Measurements from ENCODE around the gene GARIN5A. TPM values are rescaled to one million over a fixed set of nuclear protein-coding genes. Genes with fewer than 3 reads are reported as not detected.

GARIN5A gene
- total RNA-seq, 1 donor from 2014 or later, result 1.1 TPM

DNA sequence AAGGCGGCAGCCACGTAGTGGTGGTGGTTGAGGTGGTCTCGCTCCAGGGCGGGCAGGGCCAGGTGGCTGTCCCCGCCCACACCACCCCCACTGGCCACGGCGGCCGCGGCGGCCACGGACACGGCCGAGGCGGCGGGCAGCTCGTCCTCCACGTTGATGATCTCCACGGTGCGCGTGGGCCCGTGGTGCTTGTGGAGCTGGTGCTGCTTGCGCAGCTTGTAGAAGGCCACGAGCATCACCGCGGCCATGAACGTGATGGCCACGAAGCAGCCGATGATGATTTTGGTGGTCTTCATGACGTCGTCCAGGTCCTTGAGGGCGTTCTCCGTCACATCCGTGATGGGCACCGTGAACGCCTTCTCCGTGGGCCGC, 41.0 kb upstream of the GARIN5A start:
- TF ChIP-seq, protein P1, sequence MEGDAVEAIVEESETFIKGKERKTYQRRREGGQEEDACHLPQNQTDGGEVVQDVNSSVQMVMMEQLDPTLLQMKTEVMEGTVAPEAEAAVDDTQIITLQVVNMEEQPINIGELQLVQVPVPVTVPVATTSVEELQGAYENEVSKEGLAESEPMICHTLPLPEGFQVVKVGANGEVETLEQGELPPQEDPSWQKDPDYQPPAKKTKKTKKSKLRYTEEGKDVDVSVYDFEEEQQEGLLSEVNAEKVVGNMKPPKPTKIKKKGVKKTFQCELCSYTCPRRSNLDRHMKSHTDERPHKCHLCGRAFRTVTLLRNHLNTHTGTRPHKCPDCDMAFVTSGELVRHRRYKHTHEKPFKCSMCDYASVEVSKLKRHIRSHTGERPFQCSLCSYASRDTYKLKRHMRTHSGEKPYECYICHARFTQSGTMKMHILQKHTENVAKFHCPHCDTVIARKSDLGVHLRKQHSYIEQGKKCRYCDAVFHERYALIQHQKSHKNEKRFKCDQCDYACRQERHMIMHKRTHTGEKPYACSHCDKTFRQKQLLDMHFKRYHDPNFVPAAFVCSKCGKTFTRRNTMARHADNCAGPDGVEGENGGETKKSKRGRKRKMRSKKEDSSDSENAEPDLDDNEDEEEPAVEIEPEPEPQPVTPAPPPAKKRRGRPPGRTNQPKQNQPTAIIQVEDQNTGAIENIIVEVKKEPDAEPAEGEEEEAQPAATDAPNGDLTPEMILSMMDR (conservative IDR thresholded peaks at IDR 0.05), result no peak
- Mint-ChIP-seq H3K9me3 (no peaks in the 10 kb centered on the region), H3K36me3 (ENCODE audit: low read depth) (peaks cover 7% of the 10 kb centered on the region), H3K27me3 (ENCODE audit: low read depth) (no peaks in the 10 kb centered on the region), H3K4me3 (no peak overlapping the region), H3K4me1 (peaks cover 14% of the 10 kb centered on the region), H3K27ac (ENCODE audit: unreplicated experiment) (no peak overlapping the region)
- no peak for DNase-seq (ENCODE audit: low read depth, low spot score)

DNA sequence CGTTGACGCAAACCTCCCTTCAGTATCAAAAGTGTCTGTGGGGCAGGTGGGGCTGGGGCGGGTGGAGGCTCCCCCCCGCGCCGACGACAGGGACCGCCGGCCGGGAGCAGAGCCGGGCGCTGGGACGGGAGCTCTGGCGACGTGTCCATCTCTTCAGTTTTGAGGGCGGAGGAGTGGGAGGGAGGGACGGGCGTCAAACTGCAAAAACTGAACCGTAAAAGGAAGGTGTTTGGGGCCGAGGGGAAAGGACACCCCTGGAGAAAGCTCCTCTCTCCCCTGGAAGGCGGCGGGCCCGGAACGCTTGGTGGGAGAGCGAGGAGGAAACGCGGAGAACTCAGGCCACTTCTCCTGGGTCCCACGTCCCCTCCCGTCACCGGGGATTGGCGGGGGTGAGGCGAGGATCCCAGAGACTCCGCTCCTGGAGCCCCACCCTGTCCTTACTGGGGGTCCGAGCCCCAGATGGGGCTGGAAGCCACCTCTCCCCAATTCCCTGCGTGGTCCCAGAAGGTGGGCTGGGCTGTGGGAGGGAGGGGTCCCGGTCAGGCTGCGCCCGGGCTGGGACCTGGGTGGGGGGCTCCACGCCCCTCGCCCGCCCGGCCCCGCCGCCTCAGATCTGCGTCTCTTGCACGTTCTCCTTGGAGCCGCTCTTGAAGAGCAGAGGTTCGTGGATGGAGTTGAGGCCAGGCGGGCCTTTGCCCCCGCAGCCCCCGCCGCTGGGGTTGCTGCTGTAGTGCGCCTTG, 40.5 kb upstream of the GARIN5A start:
- H3K36me3 Mint-ChIP-seq (ENCODE audit: low read depth), result peaks cover 7% of the 10 kb centered on the region
- no peak overlapping the region for H3K4me3 Mint-ChIP-seq
- no peaks in the 10 kb centered on the region for H3K27me3 Mint-ChIP-seq (ENCODE audit: low read depth)
- peaks cover 14% of the 10 kb centered on the region for H3K4me1 Mint-ChIP-seq
- TF ChIP-seq, protein P1 (conservative IDR thresholded peaks at IDR 0.05), result no peak
- H3K27ac Mint-ChIP-seq (ENCODE audit: unreplicated experiment), result no peak overlapping the region
- no peaks in the 10 kb centered on the region for H3K9me3 Mint-ChIP-seq
- no peak for DNase-seq (ENCODE audit: low read depth, low spot score)

DNA sequence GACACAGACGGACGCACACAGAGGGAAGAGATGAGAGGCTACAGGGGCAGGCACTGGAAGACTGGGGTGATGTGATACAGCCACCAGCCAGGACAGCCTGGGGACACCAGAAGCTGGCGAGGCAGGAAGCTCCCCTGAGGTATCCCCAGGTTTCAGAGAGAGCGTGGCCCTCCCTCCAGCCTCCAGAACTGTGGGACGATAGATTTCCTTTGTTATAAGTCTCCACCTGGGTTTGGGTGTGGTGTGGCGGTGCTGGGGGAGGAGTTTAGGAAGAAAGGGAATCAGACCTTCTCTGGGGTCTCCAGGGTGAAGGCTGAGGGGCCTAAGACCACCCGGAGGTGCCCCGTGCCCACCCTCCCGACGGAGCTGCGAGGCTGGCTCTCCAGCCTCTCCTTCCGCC, 39.8 kb upstream of the GARIN5A start:
- Mint-ChIP-seq H3K9me3 (no peaks in the 10 kb centered on the region), H3K4me1 (peaks cover 20% of the 10 kb centered on the region), H3K27me3 (ENCODE audit: low read depth) (no peaks in the 10 kb centered on the region), H3K27ac (ENCODE audit: unreplicated experiment) (no peak overlapping the region), H3K36me3 (ENCODE audit: low read depth) (peaks cover 7% of the 10 kb centered on the region), H3K4me3 (no peak overlapping the region)
- TF ChIP-seq, protein P1 (conservative IDR thresholded peaks at IDR 0.05), result no peak
- DNase-seq (ENCODE audit: low read depth, low spot score), result no peak

DNA sequence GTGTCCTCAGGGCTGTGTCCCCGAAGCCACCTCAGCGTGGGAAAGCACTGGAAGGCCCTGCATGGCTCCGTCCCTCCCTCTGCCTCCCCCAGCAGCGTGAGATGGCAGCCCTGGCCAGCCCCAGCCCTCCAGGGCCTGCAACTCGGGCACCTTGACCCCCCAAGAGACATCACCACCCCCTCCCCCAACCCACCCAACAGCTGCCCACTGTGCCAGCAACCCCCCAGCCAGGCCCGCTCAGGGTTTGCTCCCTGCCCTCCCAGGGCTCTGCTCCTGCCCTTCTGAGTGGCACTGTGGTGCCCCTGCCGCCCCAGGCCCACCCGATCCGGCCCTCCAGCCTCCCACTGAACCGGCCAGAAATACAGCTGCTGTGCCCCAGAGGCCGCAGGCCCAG, 38.5 kb upstream of the GARIN5A start:
- H3K27me3 Mint-ChIP-seq (ENCODE audit: low read depth), result peaks cover 8% of the 10 kb centered on the region
- H3K4me3 Mint-ChIP-seq, result no peak overlapping the region
- no peak for DNase-seq (ENCODE audit: low read depth, low spot score)
- H3K9me3 Mint-ChIP-seq, result no peaks in the 10 kb centered on the region
- H3K36me3 Mint-ChIP-seq (ENCODE audit: low read depth), result peaks cover 4% of the 10 kb centered on the region
- H3K27ac Mint-ChIP-seq (ENCODE audit: unreplicated experiment), result no peak overlapping the region
- peaks cover 31% of the 10 kb centered on the region for H3K4me1 Mint-ChIP-seq
- TF ChIP-seq, protein P1 (conservative IDR thresholded peaks at IDR 0.05), result no peak

DNA sequence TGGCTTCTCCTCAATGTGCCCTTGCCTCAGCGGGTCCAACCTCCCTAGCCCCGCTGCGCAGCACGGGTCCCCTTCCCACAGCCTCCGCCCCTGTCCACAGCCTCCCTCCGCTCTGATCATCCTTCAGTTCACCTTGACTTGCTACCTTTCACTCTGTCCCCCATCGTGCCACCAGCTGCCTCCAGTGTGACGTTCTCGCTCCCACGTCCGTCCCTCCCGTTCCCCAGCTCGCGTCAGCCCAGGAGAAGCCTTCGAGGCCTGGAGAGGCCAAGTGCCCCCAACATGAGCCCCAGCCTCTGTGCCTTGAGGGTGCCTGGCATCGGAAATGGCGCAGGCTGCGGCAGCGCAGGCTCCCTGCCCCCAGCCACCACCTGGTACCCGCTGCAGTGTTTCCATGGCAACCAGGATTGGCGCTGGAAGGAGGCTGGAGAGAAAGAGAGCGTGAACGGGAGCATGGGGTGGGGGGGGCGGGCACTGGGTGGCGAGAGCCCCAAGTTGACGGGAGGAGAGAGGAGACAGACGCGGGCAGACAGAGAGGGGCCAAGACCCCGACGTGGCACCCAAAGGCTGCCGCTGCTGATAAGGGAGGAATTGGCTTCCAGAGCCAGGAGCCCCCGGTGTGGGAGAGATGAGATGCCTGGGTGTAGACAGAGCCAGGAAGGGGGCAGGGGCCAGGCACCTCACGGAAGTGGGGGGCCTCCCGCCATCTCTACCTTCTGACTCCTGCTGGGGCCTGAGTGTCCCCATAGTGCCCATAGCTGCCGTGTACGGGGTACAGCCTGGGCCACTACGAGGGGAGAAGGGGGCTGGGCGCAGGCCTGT, 37.9 kb upstream of the GARIN5A start:
- H3K36me3 Mint-ChIP-seq (ENCODE audit: low read depth), result peaks cover 4% of the 10 kb centered on the region
- H3K9me3 Mint-ChIP-seq, result no peaks in the 10 kb centered on the region
- peak overlapping the region; percentile 90 for H3K27ac Mint-ChIP-seq (ENCODE audit: unreplicated experiment)
- DNase-seq (ENCODE audit: low read depth, low spot score), result no peak
- peaks cover 33% of the 10 kb centered on the region for H3K4me1 Mint-ChIP-seq
- TF ChIP-seq, protein P1 (conservative IDR thresholded peaks at IDR 0.05), result no peak
- H3K27me3 Mint-ChIP-seq (ENCODE audit: low read depth), result peaks cover 8% of the 10 kb centered on the region
- H3K4me3 Mint-ChIP-seq, result peak overlapping the region; percentile 64
